ENCODE results near the gene SLC49A4.

DNA sequence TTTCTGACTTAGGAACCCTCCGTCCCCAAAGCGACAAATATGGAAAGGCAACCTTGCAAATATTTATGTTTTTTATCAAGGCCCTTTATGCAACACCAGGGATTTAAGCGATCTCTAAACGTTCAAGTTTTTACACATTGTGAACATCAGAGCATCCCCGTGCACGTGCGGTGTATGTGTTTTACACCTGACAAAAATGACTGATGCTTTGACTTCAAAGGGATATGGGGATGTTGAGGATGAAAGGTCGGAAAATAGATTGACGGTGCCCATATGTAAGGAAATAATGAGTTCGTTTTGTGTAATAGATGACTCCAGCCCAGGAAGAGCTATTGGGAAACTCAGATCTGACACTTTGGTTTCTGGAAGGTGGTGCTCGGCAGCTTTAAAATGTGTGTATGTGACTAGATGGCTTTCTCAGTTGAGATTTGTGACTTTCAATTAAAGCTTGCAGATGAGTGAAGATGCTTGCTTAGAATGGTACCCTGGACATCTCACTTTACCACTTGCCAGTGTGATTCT, 866 bp downstream of the SLC49A4 start:
- TF ChIP-seq, protein P1, sequence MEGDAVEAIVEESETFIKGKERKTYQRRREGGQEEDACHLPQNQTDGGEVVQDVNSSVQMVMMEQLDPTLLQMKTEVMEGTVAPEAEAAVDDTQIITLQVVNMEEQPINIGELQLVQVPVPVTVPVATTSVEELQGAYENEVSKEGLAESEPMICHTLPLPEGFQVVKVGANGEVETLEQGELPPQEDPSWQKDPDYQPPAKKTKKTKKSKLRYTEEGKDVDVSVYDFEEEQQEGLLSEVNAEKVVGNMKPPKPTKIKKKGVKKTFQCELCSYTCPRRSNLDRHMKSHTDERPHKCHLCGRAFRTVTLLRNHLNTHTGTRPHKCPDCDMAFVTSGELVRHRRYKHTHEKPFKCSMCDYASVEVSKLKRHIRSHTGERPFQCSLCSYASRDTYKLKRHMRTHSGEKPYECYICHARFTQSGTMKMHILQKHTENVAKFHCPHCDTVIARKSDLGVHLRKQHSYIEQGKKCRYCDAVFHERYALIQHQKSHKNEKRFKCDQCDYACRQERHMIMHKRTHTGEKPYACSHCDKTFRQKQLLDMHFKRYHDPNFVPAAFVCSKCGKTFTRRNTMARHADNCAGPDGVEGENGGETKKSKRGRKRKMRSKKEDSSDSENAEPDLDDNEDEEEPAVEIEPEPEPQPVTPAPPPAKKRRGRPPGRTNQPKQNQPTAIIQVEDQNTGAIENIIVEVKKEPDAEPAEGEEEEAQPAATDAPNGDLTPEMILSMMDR (IDR thresholded peaks at IDR 0.05): no peak
- no peak for TF ChIP-seq ZFX (IDR thresholded peaks at IDR 0.05; ENCODE audit: borderline replicate concordance)
